ENCODE results near the gene ARHGAP36.

ARHGAP36 gene, protein sequence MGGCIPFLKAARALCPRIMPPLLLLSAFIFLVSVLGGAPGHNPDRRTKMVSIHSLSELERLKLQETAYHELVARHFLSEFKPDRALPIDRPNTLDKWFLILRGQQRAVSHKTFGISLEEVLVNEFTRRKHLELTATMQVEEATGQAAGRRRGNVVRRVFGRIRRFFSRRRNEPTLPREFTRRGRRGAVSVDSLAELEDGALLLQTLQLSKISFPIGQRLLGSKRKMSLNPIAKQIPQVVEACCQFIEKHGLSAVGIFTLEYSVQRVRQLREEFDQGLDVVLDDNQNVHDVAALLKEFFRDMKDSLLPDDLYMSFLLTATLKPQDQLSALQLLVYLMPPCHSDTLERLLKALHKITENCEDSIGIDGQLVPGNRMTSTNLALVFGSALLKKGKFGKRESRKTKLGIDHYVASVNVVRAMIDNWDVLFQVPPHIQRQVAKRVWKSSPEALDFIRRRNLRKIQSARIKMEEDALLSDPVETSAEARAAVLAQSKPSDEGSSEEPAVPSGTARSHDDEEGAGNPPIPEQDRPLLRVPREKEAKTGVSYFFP

DNA sequence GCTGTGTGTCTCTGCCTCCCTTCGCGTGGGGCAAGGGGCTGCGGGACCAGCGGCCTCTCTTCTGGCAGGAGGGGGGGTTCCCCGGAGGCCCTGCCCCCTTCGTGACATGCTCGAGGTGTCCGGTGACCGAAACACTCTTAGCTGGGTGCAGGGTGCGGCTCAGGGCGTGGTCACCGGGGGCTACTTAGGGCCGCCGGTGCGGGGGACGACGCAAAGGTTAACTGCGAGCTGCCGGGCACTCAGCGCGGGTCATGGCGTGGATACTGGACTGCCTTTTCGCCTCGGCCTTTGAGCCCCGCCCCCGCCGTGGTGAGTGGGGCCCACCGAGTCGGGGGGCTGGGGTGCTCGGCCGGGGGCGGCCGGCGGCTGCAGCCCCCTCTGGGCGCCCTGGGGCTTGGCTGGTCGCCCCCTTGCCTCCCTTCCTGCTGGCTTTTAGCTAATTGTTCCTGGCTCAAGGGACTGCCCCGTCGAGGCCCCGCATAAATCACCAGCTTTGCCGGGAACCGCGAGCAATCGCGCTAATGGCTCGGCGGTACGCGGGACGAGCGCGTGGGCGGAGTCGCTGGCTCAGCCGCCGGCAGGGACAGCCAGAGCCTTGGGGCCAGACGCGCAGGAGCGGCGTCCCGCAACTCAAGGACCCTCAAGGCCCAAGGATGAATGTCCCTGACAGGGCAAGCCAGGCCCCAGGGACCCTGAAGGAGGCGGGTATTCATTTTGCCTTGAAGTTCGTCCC lies at the start of gene ARHGAP36:
TSS of gene ARHGAP36 (plus strand) at position 211 of the 733 bp plus-strand sequence. CDS start 23,320 bp downstream, outside the sequence.
- Mint-ChIP-seq H3K27ac (no peak within 1 kb of the TSS), H3K4me3 (no peak within 1 kb of the TSS), H3K9me3 (no peaks in the 10 kb centered on the region), H3K4me1 (no peaks in the 10 kb centered on the region), H3K27me3 (peaks cover 34% of the 10 kb centered on the region)
- no peak for ATAC-seq
- no peak for DNase-seq

DNA sequence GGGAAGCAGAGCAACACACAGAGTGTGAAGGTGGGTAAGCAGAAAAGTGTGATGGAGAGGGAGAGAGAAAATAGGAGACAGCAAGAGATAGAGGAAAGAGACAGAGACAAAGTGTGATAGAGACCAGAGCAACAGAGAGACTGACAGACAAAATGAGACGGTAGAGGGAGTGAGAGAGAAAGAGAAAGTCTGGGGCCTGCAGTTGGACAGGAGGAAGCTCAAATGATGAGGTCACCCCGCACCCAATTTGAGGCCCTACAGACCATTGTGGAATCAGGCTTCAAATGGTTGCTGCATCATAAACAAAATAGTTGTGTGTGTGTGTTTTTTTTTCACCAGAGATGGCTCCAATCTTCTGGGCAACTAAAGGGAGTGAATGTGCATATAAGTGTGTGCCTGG lies 48.0 kb upstream of the ARHGAP36 start:
- H3K27ac Mint-ChIP-seq = no peak overlapping the region
- no peaks in the 10 kb centered on the region for H3K4me1 Mint-ChIP-seq
- ATAC-seq (no peak), DNase-seq (no peak)
- no peak overlapping the region for H3K4me3 Mint-ChIP-seq
- no peaks in the 10 kb centered on the region for H3K27me3 Mint-ChIP-seq
- no peaks in the 10 kb centered on the region for H3K9me3 Mint-ChIP-seq

DNA sequence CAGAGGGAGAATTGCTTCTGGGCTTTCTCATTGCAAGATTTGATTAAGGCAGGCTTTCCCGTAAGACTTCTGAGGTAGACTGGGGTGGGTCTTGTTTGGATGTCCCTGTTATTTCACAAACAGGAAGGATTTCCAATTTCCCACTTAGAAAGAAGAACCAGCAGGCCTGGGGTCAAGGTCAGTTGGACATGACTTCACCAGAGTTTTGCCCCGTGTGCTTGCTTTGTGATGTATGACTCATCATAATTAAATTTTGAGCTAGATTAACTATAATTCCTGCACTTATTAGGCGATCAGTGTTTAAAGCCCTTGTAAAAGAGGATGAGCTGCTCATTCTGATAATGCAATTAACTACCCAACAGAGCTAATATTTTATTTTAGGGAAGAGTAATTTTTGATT lies 32.8 kb upstream of the ARHGAP36 start:
- Mint-ChIP-seq H3K4me1 (no peaks in the 10 kb centered on the region), H3K27me3 (no peaks in the 10 kb centered on the region), H3K27ac (no peak overlapping the region), H3K9me3 (peaks cover 0 to 5% of the 10 kb centered on the region in 2 donors), H3K4me3 (no peak overlapping the region)
- ATAC-seq = no peak
- no peak for DNase-seq

DNA sequence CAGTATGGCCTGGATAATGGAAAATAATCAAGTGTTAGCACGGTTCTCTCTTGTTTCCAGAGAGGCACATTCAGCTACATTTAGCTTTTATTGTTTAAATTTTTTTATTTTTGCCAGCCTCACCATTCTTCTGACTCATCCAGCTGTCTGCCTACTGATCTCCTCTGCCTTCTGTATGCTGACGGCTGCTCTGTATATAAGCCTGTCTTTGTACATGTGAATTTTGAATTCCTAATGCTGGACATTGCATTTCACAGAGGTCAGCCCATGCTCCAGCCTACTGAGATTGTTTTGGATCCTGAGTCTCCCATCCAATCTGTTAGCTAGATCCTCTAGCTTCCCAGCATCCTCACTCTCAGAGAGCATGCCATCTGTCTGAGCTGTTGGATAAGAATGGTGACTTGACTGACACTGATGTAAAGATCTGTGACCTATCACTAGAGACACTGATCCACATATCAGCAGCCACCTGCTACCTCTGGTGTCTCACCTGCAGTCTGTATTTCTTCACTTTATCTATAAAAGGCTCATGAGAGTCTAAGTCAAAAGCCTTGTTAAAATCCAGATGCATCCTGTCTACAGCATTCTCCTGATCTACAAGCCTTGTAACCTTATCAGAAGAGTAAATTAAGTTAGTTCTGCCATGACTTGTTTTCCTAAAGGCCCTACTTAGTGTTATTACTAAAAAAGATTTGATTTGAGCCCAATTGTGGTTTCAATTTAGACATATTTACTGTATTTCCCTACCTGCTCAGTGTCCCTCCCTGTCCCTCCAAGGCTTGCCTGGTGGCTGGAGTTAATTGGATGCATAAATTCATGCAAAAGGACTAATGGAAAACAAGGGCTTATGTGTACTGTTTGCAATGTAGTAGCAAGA lies 25.6 kb upstream of the ARHGAP36 start:
- H3K27me3 Mint-ChIP-seq = no peaks in the 10 kb centered on the region
- no peak for ATAC-seq
- no peaks in the 10 kb centered on the region for H3K9me3 Mint-ChIP-seq

DNA sequence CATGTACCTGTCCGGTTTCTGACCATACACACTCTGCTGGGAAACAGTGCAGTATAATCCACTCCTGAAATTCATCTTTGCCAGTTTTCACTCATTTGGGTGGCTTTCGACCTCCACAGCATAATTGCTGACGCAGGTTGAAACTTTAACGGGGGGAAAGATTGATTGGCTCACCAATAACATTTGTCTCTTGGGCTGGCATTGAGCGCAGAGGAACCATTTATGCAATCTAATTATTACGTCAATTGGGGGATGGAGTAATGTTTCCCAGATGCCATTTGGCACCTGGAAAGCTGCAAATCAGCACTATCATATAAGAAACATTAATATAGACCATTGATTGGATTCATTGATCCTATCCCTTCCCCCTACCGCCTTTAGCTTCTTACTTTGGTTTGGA lies 24.1 kb upstream of the ARHGAP36 start:
- H3K27ac Mint-ChIP-seq = no peak overlapping the region
- ATAC-seq = no peak
- H3K9me3 Mint-ChIP-seq = no peaks in the 10 kb centered on the region
- H3K4me3 Mint-ChIP-seq = no peak overlapping the region
- no peaks in the 10 kb centered on the region for H3K4me1 Mint-ChIP-seq
- DNase-seq = no peak
- no peaks in the 10 kb centered on the region for H3K27me3 Mint-ChIP-seq

More for the DNA sequence above, 25.6 kb upstream of the ARHGAP36 start:
- H3K27ac Mint-ChIP-seq = no peak overlapping the region
- H3K4me3 Mint-ChIP-seq = no peak overlapping the region
- DNase-seq = no peak
- no peaks in the 10 kb centered on the region for H3K4me1 Mint-ChIP-seq

DNA sequence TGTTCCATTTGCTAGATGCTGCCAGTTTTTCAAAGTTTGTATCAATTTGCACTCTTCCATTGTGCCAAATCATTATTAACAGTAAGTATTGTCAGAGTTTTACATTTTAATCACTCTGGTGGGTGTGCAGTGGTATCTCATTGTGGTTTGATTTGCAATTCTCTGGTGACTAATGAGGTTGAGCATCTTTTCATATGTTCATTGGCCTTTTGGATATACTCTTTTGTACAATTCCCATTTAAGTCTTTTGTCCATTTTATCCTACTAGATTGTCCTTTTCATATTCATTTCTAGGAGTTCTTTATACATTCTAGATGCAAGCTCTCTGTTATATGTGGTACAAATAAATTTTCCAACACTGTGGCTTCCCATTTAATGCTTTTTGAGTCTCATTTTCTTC lies 17.4 kb upstream of the ARHGAP36 start:
- H3K4me1 Mint-ChIP-seq = no peaks in the 10 kb centered on the region
- no peak overlapping the region for H3K27ac Mint-ChIP-seq
- DNase-seq (no peak), ATAC-seq (no peak)
- no peaks in the 10 kb centered on the region for H3K9me3 Mint-ChIP-seq
- H3K27me3 Mint-ChIP-seq = peaks cover 23% of the 10 kb centered on the region
- H3K4me3 Mint-ChIP-seq = no peak overlapping the region

DNA sequence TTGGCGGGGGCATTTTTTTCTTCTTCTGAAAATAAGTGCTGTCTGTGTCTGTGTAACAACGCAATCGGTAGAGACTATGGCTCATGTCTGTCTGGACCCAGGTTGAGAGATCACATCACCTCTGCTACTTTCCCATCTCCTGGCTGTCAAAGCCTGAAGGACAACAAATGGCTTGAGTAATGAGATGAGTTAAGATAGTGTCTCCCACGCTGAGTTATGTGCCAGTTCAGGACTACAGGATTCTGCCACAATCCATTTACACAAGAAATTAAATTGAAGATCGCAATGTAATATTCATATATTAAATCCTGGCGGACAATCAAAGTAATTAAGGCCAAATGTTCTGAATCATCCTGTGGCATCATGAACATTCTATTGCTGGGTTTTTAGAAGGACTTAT lies 16.5 kb upstream of the ARHGAP36 start:
- ATAC-seq (no peak), DNase-seq (no peak)
- no peak overlapping the region for H3K27ac Mint-ChIP-seq
- no peaks in the 10 kb centered on the region for H3K4me1 Mint-ChIP-seq
- H3K4me3 Mint-ChIP-seq = no peak overlapping the region
- H3K27me3 Mint-ChIP-seq = peaks cover 29% of the 10 kb centered on the region
- no peaks in the 10 kb centered on the region for H3K9me3 Mint-ChIP-seq

DNA sequence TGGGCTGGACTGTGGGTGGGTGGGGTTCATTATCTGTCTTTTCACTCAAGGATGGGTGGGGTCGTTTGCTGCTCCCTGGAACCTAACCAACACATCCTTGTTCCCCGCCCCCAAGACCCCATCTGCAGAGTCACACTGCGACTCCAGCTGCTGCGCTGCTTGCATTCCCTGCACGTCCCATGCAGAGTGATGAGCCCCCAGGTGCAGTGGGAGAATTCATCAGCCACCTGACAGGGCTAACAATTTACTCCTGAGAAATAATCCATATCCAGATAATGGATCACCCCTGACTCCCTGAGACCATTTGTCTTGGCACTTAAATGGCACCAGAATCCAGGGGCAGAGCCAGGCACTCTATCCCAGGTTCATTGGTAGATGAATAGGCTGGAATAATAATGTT lies 12.4 kb upstream of the ARHGAP36 start:
- Mint-ChIP-seq H3K4me1 (no peaks in the 10 kb centered on the region), H3K27me3 (peaks cover 43% of the 10 kb centered on the region), H3K9me3 (no peaks in the 10 kb centered on the region), H3K4me3 (no peak overlapping the region), H3K27ac (no peak overlapping the region)
- ATAC-seq (no peak), DNase-seq (no peak)

DNA sequence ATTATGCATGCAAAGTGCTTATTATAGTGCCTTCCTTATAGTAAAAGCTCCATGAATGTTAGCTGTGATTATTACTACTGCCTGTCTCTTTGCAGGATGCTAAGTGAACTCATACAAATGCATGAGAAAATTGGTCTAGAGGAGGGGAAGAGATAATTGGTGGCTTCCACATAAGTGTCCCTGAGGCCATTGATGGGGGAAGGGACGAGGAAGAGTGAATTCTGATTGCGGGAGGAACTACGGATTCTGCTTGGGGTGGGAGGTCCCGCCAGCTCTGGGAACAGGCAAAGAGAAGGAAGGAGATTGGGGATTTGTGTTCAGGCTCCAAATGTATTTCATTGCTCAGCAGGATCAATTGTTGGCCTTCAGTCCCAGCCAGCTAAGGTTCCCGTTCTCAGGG lies 11.6 kb upstream of the ARHGAP36 start:
- DNase-seq = no peak
- H3K4me3 Mint-ChIP-seq = no peak overlapping the region
- H3K27me3 Mint-ChIP-seq = peaks cover 43% of the 10 kb centered on the region
- no peak overlapping the region for H3K27ac Mint-ChIP-seq
- no peaks in the 10 kb centered on the region for H3K4me1 Mint-ChIP-seq
- no peak for ATAC-seq
- H3K9me3 Mint-ChIP-seq = no peaks in the 10 kb centered on the region

DNA sequence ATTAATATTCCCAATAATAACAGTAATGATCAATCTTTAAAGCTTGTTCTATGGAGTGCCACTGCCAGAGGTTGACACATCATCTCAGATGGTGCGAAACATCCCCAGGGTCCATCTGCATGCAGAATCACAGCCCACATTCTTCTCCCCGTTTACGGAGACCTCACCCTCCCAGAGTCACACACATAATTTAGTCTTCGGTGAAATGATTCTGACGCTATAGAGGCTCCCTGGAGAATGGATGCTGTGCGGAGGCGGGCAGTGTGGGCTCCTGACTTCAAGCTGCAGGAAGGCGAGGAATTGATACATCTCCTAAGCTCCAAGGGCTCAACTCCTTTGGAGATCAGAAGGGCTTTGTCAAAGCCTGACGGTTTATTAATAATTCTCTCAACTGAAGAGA lies 11.0 kb upstream of the ARHGAP36 start:
- DNase-seq (no peak), ATAC-seq (no peak)
- Mint-ChIP-seq H3K4me3 (no peak overlapping the region), H3K4me1 (no peaks in the 10 kb centered on the region), H3K27me3 (peaks cover 41% of the 10 kb centered on the region), H3K27ac (no peak overlapping the region), H3K9me3 (no peaks in the 10 kb centered on the region)

DNA sequence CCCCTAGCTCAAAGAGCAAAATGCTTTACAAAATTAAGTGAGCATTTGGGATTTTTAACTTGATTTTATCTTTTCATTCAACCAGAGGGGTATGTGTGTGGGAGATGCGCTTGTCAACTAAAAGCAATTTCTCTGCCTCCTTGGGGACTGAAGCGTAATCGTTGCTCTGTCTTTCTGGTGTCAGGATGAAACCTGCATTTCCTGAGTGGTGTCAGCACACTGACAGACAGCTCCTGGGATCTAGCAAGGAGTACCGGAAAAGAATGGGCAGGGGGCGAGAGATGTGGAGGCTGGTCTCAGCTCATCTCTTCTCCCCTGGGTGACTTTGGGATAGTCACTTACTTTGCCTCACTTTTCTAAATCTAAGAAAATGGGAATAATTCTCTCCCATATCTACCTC lies 5.1 kb upstream of the ARHGAP36 start:
- Mint-ChIP-seq H3K4me3 (no peak overlapping the region), H3K27me3 (peaks cover 15% of the 10 kb centered on the region), H3K4me1 (no peaks in the 10 kb centered on the region), H3K27ac (no peak overlapping the region), H3K9me3 (no peaks in the 10 kb centered on the region)
- DNase-seq = no peak
- no peak for ATAC-seq

DNA sequence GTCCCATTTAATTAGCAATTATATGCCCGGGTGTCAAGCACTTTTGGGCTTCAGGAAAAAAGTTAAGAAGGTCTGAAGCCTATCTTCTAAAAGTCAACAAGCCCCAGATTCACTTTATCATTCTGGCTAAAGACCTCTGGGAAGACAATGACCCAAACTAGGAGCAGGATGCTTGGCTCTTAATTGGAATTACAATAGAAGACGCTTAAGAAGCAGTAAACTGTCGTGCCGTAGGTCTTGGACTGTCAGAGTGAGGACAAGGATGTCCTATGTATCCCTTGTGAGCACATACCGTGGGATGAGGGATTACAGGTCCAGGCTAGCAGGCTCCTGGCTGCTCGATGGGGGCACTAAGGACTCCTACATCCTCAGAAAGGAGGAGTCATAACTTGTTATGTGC lies 3.2 kb upstream of the ARHGAP36 start:
- Mint-ChIP-seq H3K9me3 (no peaks in the 10 kb centered on the region), H3K27ac (no peak overlapping the region), H3K4me3 (no peak overlapping the region), H3K4me1 (no peaks in the 10 kb centered on the region), H3K27me3 (peaks cover 23% of the 10 kb centered on the region)
- ATAC-seq = no peak
- DNase-seq = no peak

DNA sequence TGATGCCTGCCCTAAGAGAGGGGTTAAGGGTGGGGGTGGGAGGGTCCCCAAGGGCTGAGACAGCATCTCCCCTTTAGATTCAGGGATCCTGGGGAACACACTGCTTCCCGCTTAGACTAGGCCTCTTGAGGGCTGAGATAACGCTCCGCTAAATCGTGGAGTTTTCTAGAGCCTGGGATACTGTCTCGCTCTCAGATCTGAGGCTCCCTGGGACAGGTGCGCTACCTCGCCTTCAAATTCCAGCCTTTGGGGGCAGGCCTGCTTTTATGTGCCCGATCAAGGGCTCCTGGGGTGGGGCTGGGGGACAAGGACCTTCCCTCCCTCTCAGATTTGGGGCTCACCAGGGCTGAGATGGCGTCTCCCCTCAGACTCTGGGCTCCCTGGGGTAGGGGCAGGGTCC lies 440 bp upstream of the ARHGAP36 start:
- peaks cover 31% of the 10 kb centered on the region for H3K27me3 Mint-ChIP-seq
- no peak overlapping the region for H3K4me3 Mint-ChIP-seq
- H3K27ac Mint-ChIP-seq = no peak overlapping the region
- no peaks in the 10 kb centered on the region for H3K4me1 Mint-ChIP-seq
- no peaks in the 10 kb centered on the region for H3K9me3 Mint-ChIP-seq
- no peak for DNase-seq
- ATAC-seq = no peak

DNA sequence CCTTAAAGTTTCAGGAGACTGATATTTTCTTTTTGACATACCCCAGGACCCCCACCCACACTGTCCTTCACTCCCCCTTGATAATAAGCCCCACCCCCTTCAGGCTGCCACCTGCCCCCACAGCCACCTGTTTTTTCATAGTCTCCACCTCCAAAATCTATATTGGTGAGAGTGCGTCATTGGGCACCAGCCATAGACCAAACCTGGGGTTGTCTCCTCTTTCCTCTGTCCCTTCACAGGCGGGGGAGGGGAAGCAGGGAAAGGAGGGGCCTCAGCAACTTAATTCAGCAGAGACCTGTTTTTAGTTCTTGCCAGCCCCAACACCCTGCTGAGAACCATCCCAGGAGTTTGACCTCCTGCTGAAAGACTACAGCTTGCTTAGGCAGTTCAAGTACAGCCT lies 1.1 kb downstream of the ARHGAP36 start:
- DNase-seq = no peak
- no peak overlapping the region for H3K27ac Mint-ChIP-seq
- no peak overlapping the region for H3K4me3 Mint-ChIP-seq
- H3K9me3 Mint-ChIP-seq = no peaks in the 10 kb centered on the region
- peaks cover 41% of the 10 kb centered on the region for H3K27me3 Mint-ChIP-seq
- ATAC-seq = no peak
- H3K4me1 Mint-ChIP-seq = no peaks in the 10 kb centered on the region

DNA sequence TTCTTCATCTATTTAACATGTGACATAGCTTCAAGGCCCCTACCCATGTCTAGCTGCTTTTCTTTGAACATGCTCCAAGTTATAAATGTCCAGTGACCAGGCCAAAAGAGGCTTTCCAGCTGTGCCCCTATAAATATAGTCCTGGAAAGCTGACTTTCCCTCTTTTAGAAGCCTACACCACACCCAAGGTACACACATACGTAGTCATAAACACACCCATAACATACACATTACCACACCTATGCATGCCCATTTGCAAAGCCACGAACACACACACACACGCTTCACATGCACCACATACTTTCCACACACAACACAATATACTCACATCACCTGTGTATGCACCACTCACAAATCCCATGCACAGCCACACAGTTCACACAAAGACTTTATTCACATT lies 2.0 kb downstream of the ARHGAP36 start:
- H3K4me3 Mint-ChIP-seq = no peak overlapping the region
- no peak overlapping the region for H3K27ac Mint-ChIP-seq
- H3K4me1 Mint-ChIP-seq = no peaks in the 10 kb centered on the region
- peaks cover 41% of the 10 kb centered on the region for H3K27me3 Mint-ChIP-seq
- ATAC-seq (no peak), DNase-seq (no peak)
- no peaks in the 10 kb centered on the region for H3K9me3 Mint-ChIP-seq

Data from stimulated activated naive CD8-positive, alpha-beta T cell treated with anti-CD3 and anti-CD28 coated beads, Interleukin-15, amount 100 ng/mL, for 72 hours (primary cell).